Stimulated activated CD4-positive, alpha-beta T cell treated with anti-CD3 and anti-CD28 coated beads, Interleukin-1b, Interleukin-23, amount 100 ng/mL, for 4 hours (primary cell): ENCODE results near the gene HES3.
"Not testable (repeated sequence)": the region's sequence is repeated elsewhere in the genome, so short reads cannot be mapped to it uniquely, and the experiment has no call there.

Experiments used
- DNase-seq, 2 donors: peaks; one replicate each; pipeline ENCODE4 v3.0.0-alpha.2; 2020; ENCODE audit warnings: low read depth in 2 of 2

HES3 gene

DNA sequence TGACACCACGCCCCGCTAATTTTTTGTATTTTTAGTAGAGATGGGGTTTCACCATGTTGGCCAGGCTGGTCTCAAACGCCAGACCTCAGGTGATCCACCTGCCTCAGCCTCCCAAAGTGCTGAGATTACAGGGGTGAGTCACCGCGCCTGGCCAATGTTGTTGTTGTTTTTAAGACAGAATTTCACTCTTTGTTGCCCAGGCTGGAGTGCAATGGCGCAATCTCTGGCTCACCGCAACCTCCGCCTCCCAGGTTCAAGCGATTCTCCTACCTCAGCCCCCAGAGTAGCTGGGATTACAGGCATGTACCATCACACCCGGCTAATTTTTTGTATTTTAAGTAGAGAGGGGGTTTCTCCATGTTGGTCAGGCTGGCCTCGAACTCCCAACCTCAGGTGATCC is 24.3 kb upstream of the HES3 start:
- DNase-seq, result not testable (repeated sequence)

DNA sequence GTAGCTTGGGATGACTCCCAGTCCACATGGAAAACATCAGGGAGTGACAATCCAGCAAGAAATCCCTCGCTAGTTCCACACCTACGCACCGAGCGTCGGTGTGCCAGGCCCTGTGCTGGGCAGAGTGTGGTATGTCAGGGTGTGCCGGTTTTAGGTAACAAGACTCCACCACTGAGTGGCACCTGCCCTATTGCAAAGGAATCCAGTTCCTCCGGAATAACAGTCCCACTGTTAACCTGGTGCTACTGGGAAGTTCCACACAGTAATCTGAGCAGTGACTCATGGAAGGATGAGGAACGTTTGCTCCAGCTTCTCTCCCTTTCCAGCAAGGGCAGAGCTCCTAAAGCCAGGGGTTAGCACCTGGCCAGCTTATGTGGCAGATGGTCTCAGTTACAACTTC is 23.7 kb upstream of the HES3 start:
- DNase-seq, result no peak

DNA sequence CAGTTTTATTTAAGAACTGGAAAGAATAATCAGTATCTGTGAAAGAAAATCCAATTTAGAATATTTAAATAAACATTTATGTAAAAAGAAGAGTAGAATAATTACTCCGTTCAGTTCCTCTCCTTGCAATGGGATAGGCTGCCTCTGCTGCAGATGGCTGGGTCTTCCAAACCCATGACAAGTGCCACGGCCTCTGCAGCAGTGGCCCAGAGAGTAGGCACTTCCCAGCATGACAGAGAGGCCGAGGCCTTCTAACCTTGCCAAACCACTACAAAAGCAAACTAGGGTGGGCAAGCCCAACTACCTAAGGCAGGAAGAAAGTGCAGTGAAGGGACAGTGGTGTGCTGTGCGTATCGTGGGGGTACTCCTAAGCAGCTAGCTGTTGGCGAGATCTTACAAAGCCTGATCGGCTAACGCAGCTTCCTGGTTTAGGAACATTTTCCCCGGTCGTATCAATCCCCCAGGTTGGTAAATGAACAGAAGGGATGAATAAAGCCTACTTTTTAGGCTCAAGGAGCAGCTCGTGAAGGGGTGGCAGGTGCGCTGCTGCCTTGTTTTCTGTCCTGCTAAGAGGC is 22.7 kb upstream of the HES3 start:
- no peak for DNase-seq

DNA sequence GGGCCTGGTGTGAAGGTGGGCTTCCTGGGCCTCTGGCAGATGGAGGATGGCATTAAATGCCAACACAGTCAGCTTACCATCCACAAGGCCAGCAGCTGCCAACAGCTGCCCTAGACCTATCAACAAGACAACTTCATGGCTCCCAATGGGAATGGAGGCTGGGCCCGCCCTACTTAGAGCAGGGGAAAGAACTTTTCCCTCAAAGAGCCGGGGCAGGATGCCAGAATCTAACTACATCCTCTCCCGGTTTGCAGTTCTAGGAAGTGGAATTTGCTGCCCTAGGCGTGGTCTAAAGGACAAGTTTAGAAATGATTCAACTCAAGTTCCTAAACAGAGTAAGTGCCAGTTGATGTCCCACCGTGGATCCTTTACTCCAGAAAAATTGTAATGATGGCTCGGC is 21.3 kb upstream of the HES3 start:
- no peak for DNase-seq

DNA sequence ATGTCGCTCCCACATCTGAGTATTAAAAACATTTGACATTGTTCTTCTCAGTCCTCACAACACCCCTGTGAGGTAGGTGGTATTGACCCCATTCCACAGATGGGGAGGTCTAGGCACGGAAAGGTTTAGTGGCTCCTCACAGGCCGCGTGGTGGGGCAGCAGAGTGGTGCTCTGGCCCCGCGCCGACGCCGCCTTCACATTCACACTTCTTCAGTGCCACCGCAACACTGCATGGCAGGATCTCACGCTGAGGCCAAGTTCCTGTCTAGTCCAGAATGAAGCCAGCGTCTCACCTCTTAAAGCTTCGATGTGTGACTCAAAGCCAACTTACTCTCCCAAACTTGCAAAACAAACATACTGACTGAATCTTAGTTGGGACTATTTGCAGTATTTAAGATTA is 20.4 kb upstream of the HES3 start:
- DNase-seq, result no peak

DNA sequence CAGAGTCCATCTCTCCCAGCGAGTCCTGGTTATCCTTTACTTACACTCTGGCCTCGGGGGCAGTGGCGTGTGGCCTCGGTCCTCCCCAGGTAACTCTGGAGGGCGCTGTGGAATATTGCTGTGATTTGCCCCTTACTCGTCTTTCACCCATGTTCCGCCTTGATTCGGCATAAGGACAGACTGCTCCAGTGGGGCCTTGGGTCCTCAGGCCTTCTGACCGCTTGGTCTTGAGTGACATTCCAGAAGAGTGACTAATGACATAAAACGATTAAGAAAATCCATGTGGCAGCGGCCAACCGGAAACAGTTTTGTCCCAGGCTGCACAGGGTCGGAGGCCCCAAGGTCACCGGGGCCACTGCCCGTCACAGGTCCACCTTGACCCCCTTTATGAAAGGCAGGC is 19.3 kb upstream of the HES3 start:
- no peak for DNase-seq

DNA sequence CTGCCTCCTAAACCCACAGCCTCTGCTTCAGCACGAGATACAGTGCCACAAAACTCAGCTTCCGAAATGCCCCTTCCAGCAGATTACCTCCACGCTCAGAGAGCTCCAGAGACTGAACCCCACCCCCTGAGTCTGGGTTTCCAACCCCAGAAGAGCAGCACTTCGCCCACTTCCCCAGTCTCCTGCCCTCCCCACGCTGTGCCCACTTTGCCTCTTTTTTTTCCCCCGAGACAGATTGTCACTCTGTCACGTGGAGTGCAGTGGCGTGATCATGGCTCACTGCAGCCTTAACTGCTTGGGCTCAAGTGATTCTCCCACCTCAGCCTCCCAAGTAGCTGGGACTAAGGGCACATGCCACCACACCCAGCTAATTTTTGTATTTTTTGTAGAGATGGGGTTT is 18.3 kb upstream of the HES3 start:
- DNase-seq, result no peak

DNA sequence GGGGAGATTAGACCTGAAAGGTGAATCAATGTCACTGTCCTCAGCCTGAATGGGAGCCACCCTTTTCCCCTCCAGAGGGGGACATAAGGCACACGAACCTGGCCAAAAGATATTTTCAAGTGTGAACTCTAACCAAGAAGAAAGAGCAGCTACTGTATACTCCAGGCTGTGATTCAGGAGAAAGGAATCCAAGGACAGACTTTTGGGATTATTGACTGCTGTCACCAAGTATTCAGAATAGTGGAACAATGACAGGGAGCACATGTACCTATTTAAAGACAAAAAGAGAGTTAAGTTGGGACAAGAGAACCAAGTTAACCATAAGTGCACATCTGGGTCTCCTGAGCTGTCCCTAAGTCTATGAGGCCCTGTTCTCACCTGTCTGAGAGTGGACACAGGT is 10.6 kb upstream of the HES3 start:
- DNase-seq, result no peak

DNA sequence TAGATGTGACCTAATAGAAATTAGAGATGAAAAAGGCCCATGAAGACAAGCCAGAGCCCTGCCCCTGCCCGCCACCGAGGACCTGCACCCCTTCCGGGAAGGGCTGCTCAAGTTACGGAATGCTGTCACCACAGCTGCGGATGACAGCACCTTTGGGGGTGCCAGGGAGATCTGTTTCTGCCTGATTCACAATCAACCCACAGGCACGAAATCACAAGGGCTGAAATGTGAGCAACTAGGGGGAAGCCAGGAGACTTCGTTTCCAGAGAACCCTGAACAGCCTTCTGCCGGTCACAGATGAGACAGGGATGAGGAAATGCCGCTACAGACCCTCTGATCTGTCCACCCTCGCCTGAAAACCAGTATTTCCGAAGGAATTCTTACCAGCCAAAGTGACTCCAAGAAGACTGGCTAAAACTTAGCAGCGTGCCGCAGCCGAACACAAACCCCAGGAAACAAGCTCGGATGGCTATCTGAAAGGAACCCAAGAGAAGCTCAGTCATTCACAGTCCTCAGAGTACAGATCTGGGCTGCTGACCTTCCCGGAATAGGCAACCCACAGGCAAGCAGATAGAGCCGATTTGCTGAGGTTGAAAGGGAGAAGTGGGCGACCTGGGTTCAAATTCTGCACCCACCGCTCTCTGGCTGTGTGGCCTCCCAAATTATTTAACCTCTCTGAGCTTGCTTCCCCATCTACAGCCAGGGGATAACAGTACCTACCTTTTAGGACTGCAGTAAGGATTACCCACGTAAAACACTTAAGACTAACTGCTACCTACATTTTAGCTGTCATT is 9.3 kb upstream of the HES3 start:
- no peak for DNase-seq

DNA sequence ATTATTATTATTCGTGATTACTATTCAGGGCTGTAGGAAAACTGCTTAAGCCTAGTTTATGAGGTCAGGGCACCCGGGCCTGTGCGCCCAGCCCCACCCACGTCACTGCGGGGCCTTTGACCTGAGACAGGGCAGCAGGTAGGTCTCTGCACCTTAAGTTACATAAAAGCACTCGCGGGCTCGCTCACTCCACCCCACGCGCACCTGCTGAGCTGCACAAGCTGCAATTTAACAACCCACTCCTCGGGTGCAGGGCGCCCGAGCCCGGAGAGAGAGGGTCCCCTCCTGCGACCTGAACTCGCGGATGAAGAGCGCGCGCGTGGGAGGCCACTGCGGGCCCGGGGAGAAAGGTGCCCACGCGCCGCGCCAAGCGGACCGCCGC is 8.7 kb upstream of the HES3 start:
- DNase-seq, result peak in 1 of 2 donors; percentile 19

DNA sequence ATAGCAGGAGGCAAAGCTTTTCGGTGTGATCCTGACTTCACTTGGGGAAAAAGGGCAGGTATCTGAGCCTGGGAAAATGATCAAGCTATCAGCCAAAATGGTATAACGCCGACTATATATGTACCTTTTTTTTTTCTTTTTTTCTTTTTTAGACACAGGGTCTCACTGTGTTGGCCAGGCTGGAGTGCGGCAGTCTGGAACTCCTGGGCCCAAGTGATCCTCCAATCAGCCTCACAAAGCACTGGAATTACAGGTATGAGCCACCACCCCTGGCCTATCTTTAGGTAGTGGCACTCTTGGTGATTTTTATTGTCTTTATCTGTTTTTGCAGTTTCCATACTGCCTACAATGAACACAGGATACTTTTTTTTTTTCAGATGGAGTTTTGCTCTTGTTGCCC is 6.9 kb upstream of the HES3 start:
- DNase-seq, result no peak

DNA sequence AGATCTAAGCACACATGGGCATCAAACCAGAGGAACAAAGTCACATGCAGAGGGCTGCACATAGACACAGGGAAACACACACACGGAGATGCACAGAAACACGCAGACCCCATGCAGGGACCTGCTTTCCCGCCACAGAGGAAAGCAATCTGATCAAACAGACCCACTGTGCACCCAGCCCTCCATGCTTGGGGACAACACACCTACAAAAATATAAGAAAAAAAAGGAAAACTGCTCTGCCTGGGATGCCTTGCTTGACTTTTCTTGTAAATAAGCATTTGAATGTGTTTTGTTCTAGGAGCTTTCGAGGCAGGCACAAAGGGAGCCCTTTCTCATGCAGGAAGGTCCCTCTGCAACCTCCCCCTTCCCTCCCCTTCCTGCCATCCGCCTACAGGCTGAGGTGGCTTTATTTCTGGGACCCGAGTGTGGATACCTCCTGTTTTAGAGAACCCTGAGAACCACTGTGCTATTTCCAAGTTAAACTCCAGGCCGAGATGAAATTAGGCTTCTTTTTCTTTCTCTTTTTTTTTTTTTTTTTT is 4.7 kb upstream of the HES3 start:
- DNase-seq, result no peak

DNA sequence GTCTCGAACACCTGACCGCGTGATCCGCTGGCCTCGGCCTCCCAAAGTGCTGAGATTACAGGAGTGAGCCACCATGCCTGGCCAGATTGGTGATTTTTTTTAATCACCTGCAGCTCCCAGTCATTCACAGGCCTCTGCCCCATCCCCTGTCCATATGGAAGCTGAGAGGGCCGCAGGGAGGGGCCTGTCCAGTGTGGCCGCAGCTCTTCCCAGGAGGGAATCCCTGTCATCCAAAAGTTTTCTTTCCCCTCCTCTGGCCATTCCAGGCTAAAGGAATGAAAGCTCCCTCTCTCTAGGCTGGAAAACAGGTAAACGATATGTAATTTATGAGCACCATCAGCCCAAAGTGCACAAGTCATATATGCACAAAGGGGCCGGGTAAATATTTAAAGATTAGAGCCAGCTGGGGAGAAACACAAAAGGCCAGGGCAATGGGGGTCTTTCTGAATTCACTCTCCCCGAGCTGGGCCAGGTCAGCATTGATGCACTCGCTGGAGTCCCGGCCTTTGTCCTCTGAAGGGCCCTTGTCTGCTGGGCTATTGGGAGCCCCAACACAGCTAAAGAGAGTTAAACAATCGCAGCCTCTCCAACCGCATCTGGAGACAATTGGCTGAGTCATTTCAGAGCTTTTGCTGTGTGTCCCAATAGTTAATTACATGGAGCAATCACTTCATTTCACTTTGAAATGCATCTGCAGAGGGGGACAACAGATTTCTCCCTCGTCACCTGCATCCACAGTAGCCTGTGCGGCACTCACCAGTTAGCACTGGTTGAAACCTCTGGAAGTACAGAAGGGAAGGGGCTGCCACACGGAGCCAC is 3.8 kb upstream of the HES3 start:
- DNase-seq, result no peak

DNA sequence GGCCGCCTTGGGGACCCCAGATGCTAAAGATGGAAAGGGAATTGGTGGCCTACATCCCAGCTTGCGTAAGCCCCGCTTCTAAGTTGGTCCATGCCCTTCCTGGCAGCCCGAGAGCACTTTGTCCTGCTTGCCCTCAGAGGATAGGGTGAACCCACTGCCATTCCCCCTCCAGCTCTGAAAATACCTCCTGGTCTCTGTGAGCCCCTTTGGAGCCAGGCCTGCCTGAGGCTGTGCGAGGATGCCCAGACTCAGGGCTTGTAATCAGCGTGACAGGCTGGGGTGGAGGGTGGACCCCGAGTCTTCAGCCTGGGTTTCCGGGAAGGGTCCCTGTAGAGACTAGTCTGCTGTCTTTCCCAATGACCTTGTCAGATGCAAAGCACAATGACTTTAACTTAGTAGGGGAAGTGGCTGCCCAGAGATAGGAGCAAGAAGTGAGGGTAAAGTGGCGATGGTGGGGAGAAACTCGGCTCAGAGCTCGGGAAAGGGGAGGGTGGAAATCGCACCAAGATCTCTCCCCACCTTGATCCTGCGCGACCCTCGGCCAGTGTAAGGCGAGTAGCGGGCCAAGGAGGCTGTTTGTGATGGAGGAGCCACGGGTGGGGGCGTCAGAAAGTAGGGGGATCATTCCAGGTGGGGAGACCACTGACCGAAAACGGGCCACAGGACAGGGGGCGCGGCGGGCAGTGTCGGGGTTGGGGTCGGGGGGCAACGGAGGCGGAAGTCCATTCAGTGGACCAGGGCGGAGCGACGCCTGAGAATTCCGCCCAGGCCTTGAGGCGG is 2.7 kb upstream of the HES3 start:
- no peak for DNase-seq

DNA sequence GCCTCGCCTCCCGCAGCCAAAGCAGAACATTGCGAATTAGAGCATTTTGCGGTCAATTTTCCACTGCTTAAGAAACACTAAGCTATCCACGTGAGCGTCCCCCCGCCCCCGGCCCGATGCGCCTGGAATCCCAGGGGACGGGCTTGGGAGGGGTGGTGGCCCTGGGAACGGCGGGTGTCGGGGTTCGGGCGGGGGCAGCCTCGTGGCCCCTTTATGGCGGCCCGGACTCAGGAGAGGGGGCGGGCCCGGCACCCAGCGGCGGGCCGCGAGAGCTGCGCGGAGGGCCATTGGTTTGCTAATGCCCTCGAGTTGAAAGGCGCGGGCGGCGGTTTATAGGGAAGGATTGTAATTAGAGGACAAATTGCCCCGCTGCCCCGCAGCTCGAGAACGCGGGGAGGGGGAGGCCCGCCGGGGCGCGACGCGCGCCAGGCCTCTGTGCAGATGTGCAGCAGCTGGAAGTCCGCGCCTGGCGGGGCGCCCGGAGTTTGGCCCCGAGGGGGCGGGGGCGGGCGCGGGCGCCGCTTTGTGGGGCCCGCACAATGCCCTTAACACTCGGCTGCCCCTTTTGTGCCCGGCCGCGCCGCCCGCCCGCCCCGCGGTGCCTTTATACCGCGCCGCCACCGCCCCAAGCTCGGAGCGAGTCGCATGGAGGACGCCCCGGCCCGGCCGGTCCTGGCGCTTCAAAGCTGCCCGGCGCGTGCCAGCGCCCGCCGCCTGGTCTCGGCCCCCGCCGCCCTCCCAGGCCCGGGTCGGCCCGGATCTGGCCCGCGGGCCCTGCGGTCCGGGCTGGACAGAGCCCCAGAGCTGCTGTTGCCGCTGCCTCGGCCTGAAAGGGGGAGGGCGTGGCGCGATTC is 1.9 kb upstream of the HES3 start:
- no peak for DNase-seq

DNA sequence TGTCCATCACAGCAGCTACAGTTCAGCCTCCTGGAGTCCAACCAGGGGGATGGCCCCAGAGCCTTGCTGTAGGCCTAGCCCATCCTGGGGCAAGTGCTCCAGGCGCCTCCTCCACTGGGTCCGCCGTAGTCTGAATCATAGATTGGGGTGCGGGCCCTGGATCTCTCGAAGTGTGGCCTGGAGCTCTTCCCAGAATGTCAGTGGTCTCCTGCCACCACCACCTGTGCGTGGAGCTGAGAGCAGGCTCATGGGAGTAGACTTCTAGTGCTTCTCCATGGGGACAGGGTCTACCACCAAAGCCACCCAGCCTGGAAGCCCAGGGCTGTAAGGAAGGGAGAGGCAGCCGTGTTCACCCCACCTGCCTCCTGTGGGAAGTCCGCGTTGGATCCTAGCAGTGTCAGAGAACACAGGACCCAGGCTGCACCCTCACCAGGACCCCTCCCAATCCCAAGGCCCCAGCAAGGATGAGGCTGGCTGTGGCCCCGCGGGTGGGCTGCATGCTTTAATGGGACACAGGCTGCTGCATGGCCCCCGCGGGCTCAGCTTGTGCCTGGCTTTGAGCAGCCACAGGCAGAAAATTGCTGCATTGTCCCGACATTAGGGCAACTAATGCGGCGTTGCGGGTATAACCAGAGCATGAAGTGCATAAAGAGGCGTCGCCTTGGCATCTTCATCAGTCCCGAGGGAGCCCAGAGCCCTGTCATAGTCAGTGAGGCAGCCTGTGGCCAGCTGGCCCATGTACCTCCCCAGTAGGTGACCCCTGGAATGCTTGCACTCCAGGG is 735 bp upstream of the HES3 start:
- no peak for DNase-seq

DNA sequence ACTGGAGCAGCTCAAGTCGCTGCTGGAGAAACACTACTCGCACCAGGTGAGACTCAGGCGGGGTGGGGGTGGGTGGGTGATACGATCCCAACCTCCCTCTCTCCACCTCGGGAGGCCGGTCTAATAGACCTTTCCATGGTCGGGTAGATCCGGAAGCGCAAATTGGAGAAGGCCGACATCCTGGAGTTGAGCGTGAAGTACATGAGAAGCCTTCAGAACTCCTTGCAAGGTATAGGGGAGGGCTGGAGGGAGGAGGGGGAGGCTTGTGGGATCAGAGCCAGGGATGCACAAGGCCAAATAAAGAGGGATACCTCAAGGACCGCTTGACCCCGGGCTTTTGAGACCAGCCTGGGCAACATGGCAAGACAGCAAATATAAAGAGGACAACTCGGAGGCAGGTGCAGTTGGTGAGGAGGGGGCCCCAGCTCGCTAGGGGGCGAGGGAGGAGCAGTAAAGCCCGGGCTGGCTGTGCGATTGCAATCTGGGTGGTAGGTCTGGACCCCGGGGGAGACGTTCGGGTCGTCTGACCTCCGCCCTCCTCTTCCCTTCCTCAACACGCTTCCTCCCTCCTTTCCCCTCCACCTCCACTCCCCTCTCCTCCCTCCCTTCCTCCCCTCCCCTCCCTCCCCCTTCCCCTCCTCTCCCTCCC is 546 bp downstream of the HES3 start:
- DNase-seq, result no peak

DNA sequence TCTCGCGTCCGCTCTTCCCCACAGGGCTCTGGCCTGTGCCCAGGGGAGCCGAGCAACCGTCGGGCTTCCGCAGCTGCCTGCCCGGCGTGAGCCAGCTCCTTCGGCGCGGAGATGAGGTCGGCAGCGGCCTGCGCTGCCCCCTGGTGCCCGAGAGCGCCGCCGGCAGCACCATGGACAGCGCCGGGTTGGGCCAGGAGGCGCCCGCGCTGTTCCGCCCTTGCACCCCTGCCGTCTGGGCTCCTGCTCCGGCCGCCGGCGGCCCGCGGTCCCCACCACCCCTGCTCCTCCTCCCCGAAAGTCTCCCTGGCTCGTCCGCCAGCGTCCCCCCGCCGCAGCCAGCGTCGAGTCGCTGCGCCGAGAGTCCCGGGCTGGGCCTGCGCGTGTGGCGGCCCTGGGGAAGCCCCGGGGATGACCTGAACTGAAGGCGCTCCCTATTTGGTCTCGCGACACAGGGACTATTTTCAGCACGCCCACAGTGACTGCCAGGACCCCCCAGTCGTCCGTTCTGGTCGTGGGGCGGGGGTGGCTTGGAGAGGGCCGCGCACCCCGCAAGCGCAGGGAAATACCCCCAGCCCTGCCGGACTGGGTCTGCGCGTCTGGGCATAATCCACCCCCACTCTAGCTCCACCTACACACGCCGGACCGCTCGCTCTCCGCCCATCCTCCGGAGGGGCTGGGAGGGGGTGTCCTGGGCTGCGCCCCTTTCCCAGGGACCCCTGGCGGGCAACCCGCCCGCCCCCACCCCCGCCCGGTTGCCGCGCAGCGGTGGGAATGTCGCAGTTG is 1.3 kb downstream of the HES3 start:
- peak; percentile 69 to 79 for DNase-seq
